H1 (cell line): Measurements from ENCODE around the gene TFG. TPM values are rescaled to one million over a fixed set of nuclear protein-coding genes. Genes with fewer than 3 reads are reported as not detected.

Experiments used
- CTCF ChIA-PET: fragments of 300-600 bp; sonication (Branson Sonifier 250); formaldehyde crosslinking; loops from one replicate; lab custom pipeline; 2021; ENCODE audit not compliant: partially characterized antibody; lab: Charles Lee
- POLR2A ChIA-PET: fragments of 300-600 bp; sonication (Branson Sonifier 250); formaldehyde crosslinking; loops from one replicate; lab custom pipeline; 2021; ENCODE audit warnings: inconsistent platforms; ENCODE audit not compliant: partially characterized antibody; lab: Charles Lee
- DNase-seq, 2 experiments: peaks; one replicate each; pipeline versions ENCODE4 v3.0.0 to v3.0.0-alpha.2; 2010 to 2022; ENCODE audit warnings: low spot score in 2 of 2, low read depth in 1 of 2, mixed read lengths in 1 of 2
- FAIRE-seq: peaks from 2 replicates; lab custom pipeline; 2011; peaks lifted over from hg19 to GRCh38; lab: Jason Lieb, UNC
- H2AFZ ChIP-seq: 2 replicates; pipeline ENCODE4 v1.8.1; 2012; ENCODE audit warnings: low read length, inconsistent platforms
- H2AK5ac ChIP-seq: 2 replicates; pipeline ENCODE4 v1.6.1; 2013; ENCODE audit warnings: low read depth, low read length
- H2BK120ac ChIP-seq: replicated peaks from 2 replicates; pipeline ENCODE3; 2013; ENCODE audit warnings: low read depth, low read length, inconsistent platforms
- H2BK12ac ChIP-seq: 2 replicates; pipeline ENCODE4 v1.6.1; 2013; ENCODE audit warnings: low read depth, low read length
- H2BK15ac ChIP-seq: 2 replicates; pipeline ENCODE4 v1.6.1; 2013; ENCODE audit warnings: low read length
- H2BK20ac ChIP-seq: 2 replicates; pipeline ENCODE4 v1.6.1; 2013; ENCODE audit warnings: low read length
- H2BK5ac ChIP-seq: 2 replicates; pipeline ENCODE4 v1.6.1; 2013; ENCODE audit warnings: low read depth, low read length
- H3K14ac ChIP-seq: 2 replicates; pipeline ENCODE4 v1.6.1; 2013; ENCODE audit warnings: inconsistent platforms; ENCODE audit not compliant: insufficient read length
- H3K18ac ChIP-seq: 2 replicates; pipeline ENCODE4 v1.6.1; 2013; ENCODE audit warnings: low read length; ENCODE audit errors: extremely low read depth
- H3K23ac ChIP-seq: 2 replicates; pipeline ENCODE4 v1.6.1; 2013; ENCODE audit warnings: inconsistent platforms; ENCODE audit not compliant: insufficient read length
- H3K23me2 ChIP-seq: 2 replicates; pipeline ENCODE4 v1.6.1; 2013; ENCODE audit warnings: low read depth, low read length
- H3K27ac ChIP-seq: 2 replicates; pipeline ENCODE4 v1.6.1; 2011; ENCODE audit warnings: low read depth, low read length, inconsistent platforms
- H3K27me3 ChIP-seq, 4 experiments: replicated peaks in 1 of 4; 1 replicate in 1 of 4; 2 replicates in 3 of 4; pipeline versions ENCODE4 v1.6.1 to v1.8.1; 2011 to 2013; ENCODE audit warnings: low read length in 3 of 4, mild to moderate bottlenecking in 3 of 4, inconsistent platforms in 2 of 4, mixed read lengths in 2 of 4, moderate library complexity in 1 of 4; ENCODE audit not compliant: control insufficient read depth in 3 of 4, insufficient read depth in 3 of 4; ENCODE audit errors: extremely low read depth in 1 of 4
- H3K36me3 ChIP-seq, 4 experiments: 2 replicates each; pipeline versions ENCODE4 v1.6.1 to v1.8.1; 2011 to 2013; ENCODE audit warnings: mild to moderate bottlenecking in 4 of 4, low read length in 3 of 4, moderate library complexity in 2 of 4, control low read depth in 1 of 4, inconsistent platforms in 1 of 4; ENCODE audit not compliant: insufficient read depth in 4 of 4, control insufficient read depth in 2 of 4
- H3K4ac ChIP-seq: replicated peaks from 2 replicates; pipeline ENCODE3; 2013; ENCODE audit warnings: low read length, low read depth, mixed read lengths, inconsistent platforms; ENCODE audit not compliant: insufficient read length
- H3K4me1 ChIP-seq, 4 experiments: replicated peaks in 1 of 4; 1 replicate in 1 of 4; 2 replicates in 3 of 4; pipeline versions ENCODE4 v1.6.1 to v1.8.1; 2011 to 2013; ENCODE audit warnings: low read length in 3 of 4, inconsistent platforms in 2 of 4, mixed read lengths in 1 of 4; ENCODE audit not compliant: insufficient read depth in 4 of 4, control insufficient read depth in 3 of 4
- H3K4me2 ChIP-seq, 2 experiments: 2 replicates each; pipeline versions ENCODE4 v1.6.1 to v1.8.1; 2011 to 2013; ENCODE audit warnings: low read depth in 2 of 2, low read length in 2 of 2, control low read depth in 1 of 2, inconsistent platforms in 1 of 2, mild to moderate bottlenecking in 1 of 2; ENCODE audit not compliant: insufficient read depth in 1 of 2
- H3K4me3 ChIP-seq, 4 experiments: fragments of 200-600, 300-600 bp in 1 of 4; sonication (generic), shearing (Covaris generic), sonication (Bioruptor Twin) in 1 of 4; 2 replicates each; pipeline versions ENCODE4 v1.5.1 to v1.8.1; 2011 to 2016; ENCODE audit warnings: low read length in 4 of 4, low read depth in 3 of 4, control low read depth in 2 of 4, inconsistent platforms in 2 of 4, mild to moderate bottlenecking in 2 of 4, mixed read lengths in 1 of 4, moderate library complexity in 1 of 4; ENCODE audit not compliant: insufficient read depth in 2 of 4; ENCODE audit errors: extremely low read depth in 1 of 4
- H3K56ac ChIP-seq: replicated peaks from 2 replicates; pipeline ENCODE3; 2013; ENCODE audit warnings: low read depth, mild to moderate bottlenecking, mixed read lengths, low read length, inconsistent platforms; ENCODE audit not compliant: insufficient read length
- H3K79me1 ChIP-seq: 2 replicates; pipeline ENCODE4 v1.6.1; 2013; ENCODE audit warnings: low read depth, low read length, control low read depth
- H3K79me2 ChIP-seq, 2 experiments: 2 replicates each; pipeline versions ENCODE4 v1.6.1 to v1.8.1; 2012 to 2013; ENCODE audit warnings: low read length in 2 of 2, mild to moderate bottlenecking in 2 of 2, inconsistent platforms in 1 of 2; ENCODE audit not compliant: insufficient read depth in 2 of 2, control insufficient read depth in 1 of 2
- H3K9ac ChIP-seq, 4 experiments: replicated peaks in 1 of 4; 1 replicate in 1 of 4; 2 replicates in 3 of 4; pipeline versions ENCODE4 v1.6.1 to v1.8.1; 2011 to 2013; ENCODE audit warnings: low read depth in 3 of 4, low read length in 3 of 4, control low read depth in 2 of 4, mild to moderate bottlenecking in 2 of 4, moderate library complexity in 2 of 4, inconsistent platforms in 1 of 4; ENCODE audit errors: extremely low read depth in 1 of 4
- H3K9me3 ChIP-seq, 2 experiments: 2 replicates each; pipeline versions ENCODE4 v1.6.1 to v1.8.1; 2012 to 2013; ENCODE audit warnings: mild to moderate bottlenecking in 2 of 2, moderate library complexity in 2 of 2, control low read depth in 1 of 2, inconsistent platforms in 1 of 2, low read depth in 1 of 2, low read length in 1 of 2, mixed read lengths in 1 of 2; ENCODE audit not compliant: insufficient read depth in 2 of 2
- H4K20me1 ChIP-seq, 2 experiments: replicated peaks in 1 of 2; 2 replicates each; pipeline versions ENCODE3 to v1.8.1; 2011 to 2013; ENCODE audit warnings: inconsistent platforms in 2 of 2, low read length in 2 of 2, mild to moderate bottlenecking in 1 of 2; ENCODE audit not compliant: insufficient read depth in 2 of 2, control insufficient read depth in 1 of 2
- H4K5ac ChIP-seq: 2 replicates; pipeline ENCODE4 v1.6.1; 2013; ENCODE audit warnings: low read length, low read depth, mixed read lengths, inconsistent platforms; ENCODE audit not compliant: insufficient read length
- H4K8ac ChIP-seq: 2 replicates; pipeline ENCODE4 v1.8.0; 2013; ENCODE audit warnings: mild to moderate bottlenecking, moderate library complexity, low read length, inconsistent platforms; ENCODE audit not compliant: insufficient read depth; ENCODE audit errors: extremely low read depth
- H4K91ac ChIP-seq: replicated peaks from 2 replicates; pipeline ENCODE3; 2013; ENCODE audit warnings: low read length, mixed read lengths, inconsistent platforms; ENCODE audit not compliant: insufficient read length
- CBX8 ChIP-seq: fragments of 300-800, 300-1000 bp; sonication (generic); IDR thresholded peaks from 2 replicates; pipeline ENCODE4 v1.7.1; 2016; ENCODE audit warnings: low read depth, low read length, borderline replicate concordance
- FOSL1 ChIP-seq: IDR thresholded peaks from 2 replicates; pipeline ENCODE4 v1.6.1; 2011; ENCODE audit warnings: mild to moderate bottlenecking, low read depth, low read length, moderate library complexity; ENCODE audit not compliant: insufficient read depth
- MAFK ChIP-seq: IDR thresholded peaks from 2 replicates; pipeline ENCODE4 v1.6.1; 2012; ENCODE audit warnings: low read depth, mild to moderate bottlenecking, improper control_type of control experiment, low read length
- RFX5 ChIP-seq: IDR thresholded peaks from 2 replicates; pipeline ENCODE4 v1.6.1; 2011; ENCODE audit warnings: low read depth, low read length, improper control_type of control experiment, borderline replicate concordance
- RNF2 ChIP-seq: fragments of 200-900, 300-1000 bp; sonication (generic); IDR thresholded peaks from 2 replicates; pipeline ENCODE4 v1.7.1; 2016; ENCODE audit warnings: borderline replicate concordance, low read depth, mild to moderate bottlenecking, antibody characterized with exemption, low read length; ENCODE audit not compliant: poor library complexity, severe bottlenecking; ENCODE audit errors: missing control alignments
- SIRT6 ChIP-seq: IDR thresholded peaks from one replicate; pipeline ENCODE4 v1.7.1; 2012; ENCODE audit warnings: low read length, inconsistent platforms
- TCF12 ChIP-seq: IDR thresholded peaks from 2 replicates; pipeline ENCODE4 v1.6.1; 2011; ENCODE audit warnings: low read depth, mild to moderate bottlenecking, low read length
- TEAD4 ChIP-seq: IDR thresholded peaks from 2 replicates; pipeline ENCODE4 v1.6.1; 2012; ENCODE audit warnings: low read depth, low read length, inconsistent platforms, mixed read lengths
- WGBS, 2 experiments: shearing (Covaris generic) in 1 of 2; methylation state at CpG; one replicate each; pipeline versions ENCODE4 v1.1.6 to v1.1.7; 2013 to 2015; ENCODE audit warnings: low lambda C conversion rate in 2 of 2, mixed read lengths in 2 of 2, inconsistent platforms in 1 of 2, low coverage in 1 of 2, missing lambda C conversion rate in 1 of 2; ENCODE audit not compliant: insufficient replicate concordance in 2 of 2, insufficient coverage in 1 of 2, insufficient read length in 1 of 2; ENCODE audit errors: extremely low coverage in 1 of 2, missing lambda C conversion rate in 1 of 2; 5-methylcytosine and 5-hydroxymethylcytosine counted together
- polyA plus RNA-seq, 7 experiments: library from polyadenylated mRNA; depleted of rRNA in 3 of 7; stranded (reverse) in 5 of 7; unstranded in 2 of 7; fragments of >200 nt in 5 of 7; fragments of 200-250 nt in 2 of 7; gene quantifications; 1 replicate in 5 of 7; 2 replicates in 1 of 7; 4 replicates in 1 of 7; pipeline versions ENCODE4 v1.2.1 to v1.2.3, GENCODE V29; 2011 to 2013; ENCODE audit warnings: missing spikeins in 2 of 7, mixed read lengths in 2 of 7
- total RNA-seq: library from RNA; stranded (reverse); fragmentation: NEBNext Ultra II Directional; extraction: Animal tissue kit (Norgen Biotek cat#: 25700); gene quantifications from 2 replicates; pipeline ENCODE4 v1.2.1, GENCODE V29; 2021
- TF ChIP-seq, protein P1 (sequence below), 3 experiments: IDR thresholded peaks; 1 replicate in 2 of 3; 2 replicates in 1 of 3; pipeline versions ENCODE4 v1.5.1 to v1.6.1; 2011; ENCODE audit warnings: low read length in 3 of 3, mild to moderate bottlenecking in 3 of 3, inconsistent platforms in 2 of 3, low read depth in 1 of 3, moderate library complexity in 1 of 3; ENCODE audit not compliant: insufficient read depth in 1 of 3; ENCODE audit errors: control extremely low read depth in 1 of 3
- TF ChIP-seq, protein P2 (sequence below): IDR thresholded peaks from 2 replicates; pipeline ENCODE4 v1.6.1; 2012; ENCODE audit warnings: inconsistent platforms

The TFG gene
- total and polyA plus RNA-seq, 2 of the 8 experiments (the other 6 are each of a cell fraction or from before 2014, with no cell fraction given) = 81.9 to 98.4 TPM

DNA sequence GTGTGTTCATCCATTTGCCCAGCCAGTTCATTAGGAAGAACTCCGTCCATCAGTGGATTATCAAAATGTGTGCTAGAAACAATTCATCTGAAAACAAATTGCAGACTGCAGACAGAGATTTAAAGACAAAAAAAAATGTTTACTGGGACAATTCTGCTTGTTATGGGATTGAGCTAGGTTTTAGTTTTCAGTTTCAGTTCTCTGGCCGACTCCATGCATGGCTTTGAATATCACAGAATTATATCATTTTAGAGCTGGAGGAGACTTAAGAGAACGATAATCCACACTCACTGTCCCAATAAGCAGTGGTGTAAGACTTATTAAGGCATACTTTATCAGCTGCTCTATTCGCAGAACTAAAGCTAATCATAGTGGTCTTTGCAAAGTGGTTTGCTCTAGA lies 51.1 kb downstream of the TFG start:
- Histone ChIP-seq H2BK15ac (no peak overlapping the region), H3K27ac (no peak overlapping the region), H2BK5ac (no peak overlapping the region), H3K23me2 (no peaks in the 10 kb centered on the region), H3K23ac (no peak overlapping the region), H2AFZ (no peak overlapping the region), H2BK120ac (no peak overlapping the region), H3K4ac (no peak overlapping the region), H3K4me2 (no peak overlapping the region), H2BK20ac (no peak overlapping the region), H4K91ac (no peak overlapping the region), H3K14ac (no peak overlapping the region), H3K27me3 (no peaks in the 10 kb centered on the region), H3K79me1 (no peaks in the 10 kb centered on the region), H3K4me3 (no peak overlapping the region), H2BK12ac (no peak overlapping the region), H3K4me1 (peaks cover 0 to 3% (median under 1%) of the 10 kb centered on the region in 4 experiments; a peak in 1 of 7 replicates), H3K9ac (no peak overlapping the region), H2AK5ac (no peak overlapping the region), H4K20me1 (no peaks in the 10 kb centered on the region), H4K8ac (no peak overlapping the region), H3K56ac (no peak overlapping the region), H3K9me3 (no peaks in the 10 kb centered on the region), H3K18ac (no peak overlapping the region), H3K36me3 (no peaks in the 10 kb centered on the region), H4K5ac (no peak overlapping the region), H3K79me2 (no peaks in the 10 kb centered on the region)
- 74% methylated on average over 4 of the region's 4 CpGs; no CpG with 5 or more reads in 1 of the 2 experiments for WGBS, 2 experiments
- ChIA-PET CTCF (interaction anchor here (0.7 to 4.7 kb wide), 9 partner anchors 9 to 472 kb away, joined by 3 to 33 read pairs (median 4); no protein-coding TSS in a partner anchor), POLR2A (interaction anchor here (0.9 to 2.6 kb wide), 3 partner anchors 10 to 155 kb away, joined by 3 to 12 read pairs (median 5); no protein-coding TSS in a partner anchor)
- no peak for DNase-seq
- FAIRE-seq = no peak
- TF ChIP-seq TEAD4 (no peak), TCF12 (no peak), CBX8 (no peak), RNF2 (no peak), RFX5 (no peak), MAFK (no peak), FOSL1 (no peak), SIRT6 (no peak)
- TF ChIP-seq, protein P1, sequence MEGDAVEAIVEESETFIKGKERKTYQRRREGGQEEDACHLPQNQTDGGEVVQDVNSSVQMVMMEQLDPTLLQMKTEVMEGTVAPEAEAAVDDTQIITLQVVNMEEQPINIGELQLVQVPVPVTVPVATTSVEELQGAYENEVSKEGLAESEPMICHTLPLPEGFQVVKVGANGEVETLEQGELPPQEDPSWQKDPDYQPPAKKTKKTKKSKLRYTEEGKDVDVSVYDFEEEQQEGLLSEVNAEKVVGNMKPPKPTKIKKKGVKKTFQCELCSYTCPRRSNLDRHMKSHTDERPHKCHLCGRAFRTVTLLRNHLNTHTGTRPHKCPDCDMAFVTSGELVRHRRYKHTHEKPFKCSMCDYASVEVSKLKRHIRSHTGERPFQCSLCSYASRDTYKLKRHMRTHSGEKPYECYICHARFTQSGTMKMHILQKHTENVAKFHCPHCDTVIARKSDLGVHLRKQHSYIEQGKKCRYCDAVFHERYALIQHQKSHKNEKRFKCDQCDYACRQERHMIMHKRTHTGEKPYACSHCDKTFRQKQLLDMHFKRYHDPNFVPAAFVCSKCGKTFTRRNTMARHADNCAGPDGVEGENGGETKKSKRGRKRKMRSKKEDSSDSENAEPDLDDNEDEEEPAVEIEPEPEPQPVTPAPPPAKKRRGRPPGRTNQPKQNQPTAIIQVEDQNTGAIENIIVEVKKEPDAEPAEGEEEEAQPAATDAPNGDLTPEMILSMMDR (IDR thresholded peaks at IDR 0.05; ENCODE audit: control extremely low read depth in 1 of 3, insufficient read depth in 1 of 3, low read depth in 1 of 3, low read length in 3 of 3) = no peak
- TF ChIP-seq, protein P2, sequence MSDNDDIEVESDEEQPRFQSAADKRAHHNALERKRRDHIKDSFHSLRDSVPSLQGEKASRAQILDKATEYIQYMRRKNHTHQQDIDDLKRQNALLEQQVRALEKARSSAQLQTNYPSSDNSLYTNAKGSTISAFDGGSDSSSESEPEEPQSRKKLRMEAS = no peak
